A549 (cell line): ENCODE results near the gene CIT.

ENCODE experiments used
- CEBPB ChIP-seq, 2 experiments: fragments of >200 bp in 1 of 2; sonication (Bioruptor Twin) in 1 of 2; formaldehyde crosslinking in 1 of 2; IDR thresholded peaks; 2 replicates each; pipeline ENCODE4 v1.6.1; 2012 to 2016
- CHD2 ChIP-seq: fragments of 150-350 bp; IDR thresholded peaks from 2 replicates; pipeline ENCODE4 v1.6.1; 2014; ENCODE audit warnings: low read length; ENCODE audit not compliant: partially characterized antibody
- CTCF ChIP-seq: fragments of >200 bp; sonication (Bioruptor Twin); formaldehyde crosslinking; IDR thresholded peaks from 3 replicates; pipeline ENCODE4 v1.5.1; 2016
- E2F6 ChIP-seq: IDR thresholded peaks from 2 replicates; pipeline ENCODE4 v1.6.1; 2012; ENCODE audit warnings: low read depth, borderline replicate concordance
- ELK1 ChIP-seq: fragments of 150-350 bp; IDR thresholded peaks from 2 replicates; pipeline ENCODE4 v1.6.1; 2014; ENCODE audit warnings: low read depth, mild to moderate bottlenecking, low read length
- HMGXB4 ChIP-seq: fragments of 250-450 bp; sonication (Bioruptor Pico); IDR thresholded peaks from 2 replicates; pipeline ENCODE4 v1.5.0; 2021; ENCODE audit warnings: mild to moderate bottlenecking, moderate library complexity, borderline replicate concordance
- MAFK ChIP-seq: fragments of 450-650 bp; IDR thresholded peaks from 2 replicates; pipeline ENCODE4 v1.6.1; 2014; ENCODE audit not compliant: partially characterized antibody
- PHF8 ChIP-seq: fragments of 200-600 bp; sonication (generic); IDR thresholded peaks from 2 replicates; pipeline ENCODE4 v1.6.1; 2016; ENCODE audit warnings: low read depth, mild to moderate bottlenecking, antibody characterized with exemption, moderate library complexity, borderline replicate concordance
- POLR2A ChIP-seq: IDR thresholded peaks from 2 replicates; pipeline ENCODE4 v1.6.1; 2012; ENCODE audit warnings: mild to moderate bottlenecking, low read length
- RCOR1 ChIP-seq: fragments of 150-350 bp; IDR thresholded peaks from 2 replicates; pipeline ENCODE4 v1.6.1; 2014; ENCODE audit warnings: antibody characterized with exemption, low read length, low read depth
- REST ChIP-seq: fragments of 200-600 bp; sonication (generic); IDR thresholded peaks from 2 replicates; pipeline ENCODE4 v1.6.1; 2016; ENCODE audit warnings: antibody characterized with exemption, mild to moderate bottlenecking, moderate library complexity

GRCh38 chr12:119661882-119662281 is 215.2 kb downstream of the CIT start:
- TF ChIP-seq CHD2 (no peak), ELK1 (no peak), PHF8 (no peak), RCOR1 (no peak), MAFK (no peak), CTCF (no peak), POLR2A (no peak), HMGXB4 (CRISPR knock-in tag) (no peak), REST (no peak), E2F6 (no peak), CEBPB (IDR thresholded peaks at IDR 0.05) (no peak)
